Measurements from ENCODE around the gene SEMA6C.

Gene SEMA6C

GRCh38 chr1:151135433-151136385 is 10.7 kb downstream of the SEMA6C start:
- H3K9ac ChIP-seq (ENCODE audit: low read length), result no peak overlapping the region
- no peak for DNase-seq (ENCODE audit: low read depth)
- H3K9me3 ChIP-seq (ENCODE audit: control insufficient read depth, low read length), result no peaks in the 10 kb centered on the region
- peaks cover 8% of the 10 kb centered on the region for H3K4me1 ChIP-seq (ENCODE audit: control insufficient read depth, insufficient read depth, low read length)
- H3K36me3 ChIP-seq (ENCODE audit: control insufficient read depth, insufficient read depth, low read length, severe bottlenecking), result no peaks in the 10 kb centered on the region
- no peak overlapping the region for H3K4me3 ChIP-seq (ENCODE audit: low read length)
- peaks cover 3% of the 10 kb centered on the region for H3K27me3 ChIP-seq (replicated peaks; ENCODE audit: control insufficient read depth, insufficient read depth, low read length)

GRCh38 chr1:151134991-151135390 is 11.4 kb downstream of the SEMA6C start:
- Histone ChIP-seq H3K4me3 (ENCODE audit: low read length) (no peak overlapping the region), H3K9ac (ENCODE audit: low read length) (no peak overlapping the region), H3K9me3 (ENCODE audit: control insufficient read depth, low read length) (no peaks in the 10 kb centered on the region), H3K4me1 (ENCODE audit: control insufficient read depth, insufficient read depth, low read length) (peaks cover 8% of the 10 kb centered on the region), H3K27me3 (replicated peaks; ENCODE audit: control insufficient read depth, insufficient read depth, low read length) (peaks cover 7% of the 10 kb centered on the region), H3K36me3 (ENCODE audit: control insufficient read depth, insufficient read depth, low read length, severe bottlenecking) (no peaks in the 10 kb centered on the region)
- no peak for DNase-seq (ENCODE audit: low read depth)

GRCh38 chr1:151134396-151134795 is 12.0 kb downstream of the SEMA6C start:
- Histone ChIP-seq H3K4me3 (ENCODE audit: low read length) (no peak overlapping the region), H3K9me3 (ENCODE audit: control insufficient read depth, low read length) (no peaks in the 10 kb centered on the region), H3K27me3 (replicated peaks; ENCODE audit: control insufficient read depth, insufficient read depth, low read length) (peaks cover 7% of the 10 kb centered on the region), H3K4me1 (ENCODE audit: control insufficient read depth, insufficient read depth, low read length) (peaks cover 11% of the 10 kb centered on the region), H3K36me3 (ENCODE audit: control insufficient read depth, insufficient read depth, low read length, severe bottlenecking) (no peaks in the 10 kb centered on the region), H3K9ac (ENCODE audit: low read length) (no peak overlapping the region)
- no peak for DNase-seq (ENCODE audit: low read depth)

- Histone ChIP-seq H3K4me1 (ENCODE audit: control insufficient read depth, insufficient read depth, low read length) (peaks cover 13% of the 10 kb centered on the region), H3K36me3 (ENCODE audit: control insufficient read depth, insufficient read depth, low read length, severe bottlenecking) (no peaks in the 10 kb centered on the region), H3K9ac (ENCODE audit: low read length) (no peak overlapping the region), H3K27me3 (replicated peaks; ENCODE audit: control insufficient read depth, insufficient read depth, low read length) (peaks cover 7% of the 10 kb centered on the region), H3K9me3 (ENCODE audit: control insufficient read depth, low read length) (no peaks in the 10 kb centered on the region), H3K4me3 (ENCODE audit: low read length) (no peak overlapping the region)
- no peak for DNase-seq (ENCODE audit: low read depth)
Measured at GRCh38 chr1:151133018-151133806, 13.2 kb downstream of the SEMA6C start.

GRCh38 chr1:151132335-151133017 is 14.0 kb downstream of the SEMA6C start:
- H3K9me3 ChIP-seq (ENCODE audit: control insufficient read depth, low read length), result no peaks in the 10 kb centered on the region
- peaks cover 7% of the 10 kb centered on the region for H3K27me3 ChIP-seq (replicated peaks; ENCODE audit: control insufficient read depth, insufficient read depth, low read length)
- no peak for DNase-seq (ENCODE audit: low read depth)
- H3K4me1 ChIP-seq (ENCODE audit: control insufficient read depth, insufficient read depth, low read length), result peaks cover 13% of the 10 kb centered on the region
- H3K9ac ChIP-seq (ENCODE audit: low read length), result peak overlapping the region; percentile 65
- H3K4me3 ChIP-seq (ENCODE audit: low read length), result peak overlapping the region; percentile 68
- H3K36me3 ChIP-seq (ENCODE audit: control insufficient read depth, insufficient read depth, low read length, severe bottlenecking), result peaks cover under 1% of the 10 kb centered on the region

GRCh38 chr1:151131701-151132334 is 14.6 kb downstream of the SEMA6C start:
- Histone ChIP-seq H3K4me3 (ENCODE audit: low read length) (peak overlapping the region; percentile 68), H3K4me1 (ENCODE audit: control insufficient read depth, insufficient read depth, low read length) (peaks cover 13% of the 10 kb centered on the region), H3K9me3 (ENCODE audit: control insufficient read depth, low read length) (no peaks in the 10 kb centered on the region), H3K27me3 (replicated peaks; ENCODE audit: control insufficient read depth, insufficient read depth, low read length) (peaks cover 7% of the 10 kb centered on the region), H3K9ac (ENCODE audit: low read length) (peak overlapping the region; percentile 65), H3K36me3 (ENCODE audit: control insufficient read depth, insufficient read depth, low read length, severe bottlenecking) (peaks cover 2% of the 10 kb centered on the region)
- DNase-seq (ENCODE audit: low read depth), result no peak

- Histone ChIP-seq H3K27me3 (replicated peaks; ENCODE audit: control insufficient read depth, insufficient read depth, low read length) (peaks cover 7% of the 10 kb centered on the region), H3K4me3 (ENCODE audit: low read length) (peak overlapping the region; percentile 68), H3K9me3 (ENCODE audit: control insufficient read depth, low read length) (no peaks in the 10 kb centered on the region), H3K9ac (ENCODE audit: low read length) (peak overlapping the region; percentile 65), H3K36me3 (ENCODE audit: control insufficient read depth, insufficient read depth, low read length, severe bottlenecking) (peaks cover 2% of the 10 kb centered on the region), H3K4me1 (ENCODE audit: control insufficient read depth, insufficient read depth, low read length) (peaks cover 13% of the 10 kb centered on the region)
- DNase-seq (ENCODE audit: low read depth), result peak; percentile 49
Measured at GRCh38 chr1:151130987-151131586, 15.3 kb downstream of the SEMA6C start.

- no peaks in the 10 kb centered on the region for H3K9me3 ChIP-seq (ENCODE audit: control insufficient read depth, low read length)
- no peak overlapping the region for H3K9ac ChIP-seq (ENCODE audit: low read length)
- H3K4me1 ChIP-seq (ENCODE audit: control insufficient read depth, insufficient read depth, low read length), result peaks cover 13% of the 10 kb centered on the region
- H3K36me3 ChIP-seq (ENCODE audit: control insufficient read depth, insufficient read depth, low read length, severe bottlenecking), result peaks cover 2% of the 10 kb centered on the region
- no peak for DNase-seq (ENCODE audit: low read depth)
- H3K4me3 ChIP-seq (ENCODE audit: low read length), result no peak overlapping the region
- peaks cover 7% of the 10 kb centered on the region for H3K27me3 ChIP-seq (replicated peaks; ENCODE audit: control insufficient read depth, insufficient read depth, low read length)
Measured at GRCh38 chr1:151128800-151129199, 17.6 kb downstream of the SEMA6C start.

- Histone ChIP-seq H3K9me3 (ENCODE audit: control insufficient read depth, low read length) (no peaks in the 10 kb centered on the region), H3K9ac (ENCODE audit: low read length) (no peak overlapping the region), H3K4me3 (ENCODE audit: low read length) (no peak overlapping the region), H3K36me3 (ENCODE audit: control insufficient read depth, insufficient read depth, low read length, severe bottlenecking) (peaks cover 2% of the 10 kb centered on the region), H3K27me3 (replicated peaks; ENCODE audit: control insufficient read depth, insufficient read depth, low read length) (no peaks in the 10 kb centered on the region), H3K4me1 (ENCODE audit: control insufficient read depth, insufficient read depth, low read length) (peaks cover 5% of the 10 kb centered on the region)
- DNase-seq (ENCODE audit: low read depth), result no peak
Measured at GRCh38 chr1:151124763-151125403, 21.5 kb downstream of the SEMA6C start.

GRCh38 chr1:151113877-151114276 is 32.6 kb downstream of the SEMA6C start:
- Histone ChIP-seq H3K4me1 (ENCODE audit: control insufficient read depth, insufficient read depth, low read length) (no peaks in the 10 kb centered on the region), H3K27me3 (replicated peaks; ENCODE audit: control insufficient read depth, insufficient read depth, low read length) (no peaks in the 10 kb centered on the region), H3K36me3 (ENCODE audit: control insufficient read depth, insufficient read depth, low read length, severe bottlenecking) (peaks cover 5% of the 10 kb centered on the region), H3K9me3 (ENCODE audit: control insufficient read depth, low read length) (no peaks in the 10 kb centered on the region), H3K4me3 (ENCODE audit: low read length) (no peak overlapping the region), H3K9ac (ENCODE audit: low read length) (no peak overlapping the region)
- no peak for DNase-seq (ENCODE audit: low read depth)
